OCI-LY1 (cell line): ENCODE measurements around the gene MUC5AC.

ENCODE experiments used
- H2AFZ ChIP-seq: fragments of 200-600 bp; sonication (generic), shearing (Covaris generic); 2 replicates; pipeline ENCODE4 v1.6.0; 2014; ENCODE audit warnings: antibody characterized with exemption, mild to moderate bottlenecking, low read length
- H3F3A ChIP-seq: fragments of 200-600 bp; sonication (generic), shearing (Covaris generic); 2 replicates; pipeline ENCODE4 v1.6.0; 2014; ENCODE audit warnings: mild to moderate bottlenecking, antibody characterized with exemption, low read length, moderate library complexity; ENCODE audit not compliant: insufficient read depth
- H3K27ac ChIP-seq: fragments of 200-600 bp; sonication (generic); 2 replicates; pipeline ENCODE4 v1.5.1; 2014; ENCODE audit warnings: low read length, mixed run types, mild to moderate bottlenecking, low read depth; ENCODE audit not compliant: poor library complexity, severe bottlenecking
- H3K27me3 ChIP-seq: fragments of 200-600 bp; sonication (generic); 2 replicates; pipeline ENCODE4 v1.6.0; 2014; ENCODE audit warnings: antibody characterized with exemption, mild to moderate bottlenecking, low read length, moderate library complexity; ENCODE audit not compliant: insufficient read depth
- H3K36me3 ChIP-seq: fragments of 200-600 bp; sonication (generic); 2 replicates; pipeline ENCODE4 v1.6.1; 2014; ENCODE audit warnings: mild to moderate bottlenecking, antibody characterized with exemption, low read length, moderate library complexity, mixed read lengths; ENCODE audit not compliant: insufficient read depth
- H3K4me1 ChIP-seq: fragments of 200-600 bp; sonication (generic); 2 replicates; pipeline ENCODE4 v1.5.1; 2014; ENCODE audit warnings: mild to moderate bottlenecking, low read length, moderate library complexity; ENCODE audit not compliant: insufficient read depth, severe bottlenecking
- H3K4me2 ChIP-seq: fragments of 200-600 bp; sonication (generic), shearing (Covaris generic); 2 replicates; pipeline ENCODE4 v1.6.1; 2014; ENCODE audit warnings: low read length
- H3K4me3 ChIP-seq: fragments of 200-600 bp; sonication (generic); 2 replicates; pipeline ENCODE4 v1.5.1; 2014; ENCODE audit warnings: low read length, low read depth, mild to moderate bottlenecking, mixed read lengths; ENCODE audit not compliant: poor library complexity, severe bottlenecking
- H3K79me2 ChIP-seq: fragments of 200-600 bp; shearing (Covaris generic); 2 replicates; pipeline ENCODE4 v1.6.1; 2016; ENCODE audit warnings: mixed run types, low read length, mixed read lengths; ENCODE audit not compliant: insufficient read depth
- H3K9ac ChIP-seq: fragments of 200-600 bp; sonication (generic), shearing (Covaris generic); 2 replicates; pipeline ENCODE4 v1.6.1; 2014; ENCODE audit warnings: mild to moderate bottlenecking, low read length, mixed read lengths
- H3K9me2 ChIP-seq: fragments of 200-600 bp; sonication (generic), shearing (Covaris generic); 2 replicates; pipeline ENCODE4 v1.6.1; 2014; ENCODE audit warnings: low read depth, mild to moderate bottlenecking, low read length, mixed read lengths
- H3K9me3 ChIP-seq: fragments of 200-600 bp; shearing (Covaris generic); 2 replicates; pipeline ENCODE4 v1.6.1; 2014; ENCODE audit warnings: low read length, mixed read lengths
- H4K20me1 ChIP-seq: fragments of 200-600 bp; sonication (generic), shearing (Covaris generic); 2 replicates; pipeline ENCODE4 v1.6.0; 2016; ENCODE audit warnings: mild to moderate bottlenecking, low read length; ENCODE audit not compliant: insufficient read depth
- EZH2 ChIP-seq: fragments of 200-600 bp; sonication (generic), shearing (Covaris generic); IDR thresholded peaks from 2 replicates; pipeline ENCODE4 v1.8.0; 2017; ENCODE audit warnings: borderline replicate concordance, mixed run types, mild to moderate bottlenecking, antibody characterized with exemption, low read length, moderate library complexity, mixed read lengths
- TF ChIP-seq, protein P1 (sequence below): fragments of 200-600 bp; sonication (generic), shearing (Covaris generic); IDR thresholded peaks from 2 replicates; pipeline ENCODE4 v1.5.1; 2017; ENCODE audit warnings: mild to moderate bottlenecking, antibody characterized with exemption, low read length, moderate library complexity, mixed read lengths

The MUC5AC gene

GRCh38 chr11:1168256-1168655 is 10.5 kb downstream of the MUC5AC start:
- TF ChIP-seq EZH2, result no peak
- TF ChIP-seq, protein P1, sequence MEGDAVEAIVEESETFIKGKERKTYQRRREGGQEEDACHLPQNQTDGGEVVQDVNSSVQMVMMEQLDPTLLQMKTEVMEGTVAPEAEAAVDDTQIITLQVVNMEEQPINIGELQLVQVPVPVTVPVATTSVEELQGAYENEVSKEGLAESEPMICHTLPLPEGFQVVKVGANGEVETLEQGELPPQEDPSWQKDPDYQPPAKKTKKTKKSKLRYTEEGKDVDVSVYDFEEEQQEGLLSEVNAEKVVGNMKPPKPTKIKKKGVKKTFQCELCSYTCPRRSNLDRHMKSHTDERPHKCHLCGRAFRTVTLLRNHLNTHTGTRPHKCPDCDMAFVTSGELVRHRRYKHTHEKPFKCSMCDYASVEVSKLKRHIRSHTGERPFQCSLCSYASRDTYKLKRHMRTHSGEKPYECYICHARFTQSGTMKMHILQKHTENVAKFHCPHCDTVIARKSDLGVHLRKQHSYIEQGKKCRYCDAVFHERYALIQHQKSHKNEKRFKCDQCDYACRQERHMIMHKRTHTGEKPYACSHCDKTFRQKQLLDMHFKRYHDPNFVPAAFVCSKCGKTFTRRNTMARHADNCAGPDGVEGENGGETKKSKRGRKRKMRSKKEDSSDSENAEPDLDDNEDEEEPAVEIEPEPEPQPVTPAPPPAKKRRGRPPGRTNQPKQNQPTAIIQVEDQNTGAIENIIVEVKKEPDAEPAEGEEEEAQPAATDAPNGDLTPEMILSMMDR, result no peak
- Histone ChIP-seq H3K9me3 (no peaks in the 10 kb centered on the region), H3K27ac (no peak overlapping the region), H4K20me1 (no peaks in the 10 kb centered on the region), H3K4me2 (no peak overlapping the region), H3K27me3 (no peaks in the 10 kb centered on the region), H3K9ac (no peak overlapping the region), H3K4me3 (no peak overlapping the region), H3K9me2 (no peaks in the 10 kb centered on the region), H3K79me2 (no peaks in the 10 kb centered on the region), H3K36me3 (no peaks in the 10 kb centered on the region), H3K4me1 (no peaks in the 10 kb centered on the region), H2AFZ (no peak overlapping the region), H3F3A (no peaks in the 10 kb centered on the region)

GRCh38 chr11:1168721-1169161 is 11.0 kb downstream of the MUC5AC start:
- Histone ChIP-seq H3K79me2 (no peaks in the 10 kb centered on the region), H3F3A (no peaks in the 10 kb centered on the region), H3K27me3 (no peaks in the 10 kb centered on the region), H3K27ac (no peak overlapping the region), H3K4me3 (no peak overlapping the region), H3K9ac (no peak overlapping the region), H3K4me2 (no peak overlapping the region), H3K4me1 (no peaks in the 10 kb centered on the region), H3K36me3 (no peaks in the 10 kb centered on the region), H3K9me2 (no peaks in the 10 kb centered on the region), H2AFZ (no peak overlapping the region), H4K20me1 (no peaks in the 10 kb centered on the region), H3K9me3 (no peaks in the 10 kb centered on the region)
- no peak for TF ChIP-seq EZH2
- TF ChIP-seq, protein P1, result no peak

DNA sequence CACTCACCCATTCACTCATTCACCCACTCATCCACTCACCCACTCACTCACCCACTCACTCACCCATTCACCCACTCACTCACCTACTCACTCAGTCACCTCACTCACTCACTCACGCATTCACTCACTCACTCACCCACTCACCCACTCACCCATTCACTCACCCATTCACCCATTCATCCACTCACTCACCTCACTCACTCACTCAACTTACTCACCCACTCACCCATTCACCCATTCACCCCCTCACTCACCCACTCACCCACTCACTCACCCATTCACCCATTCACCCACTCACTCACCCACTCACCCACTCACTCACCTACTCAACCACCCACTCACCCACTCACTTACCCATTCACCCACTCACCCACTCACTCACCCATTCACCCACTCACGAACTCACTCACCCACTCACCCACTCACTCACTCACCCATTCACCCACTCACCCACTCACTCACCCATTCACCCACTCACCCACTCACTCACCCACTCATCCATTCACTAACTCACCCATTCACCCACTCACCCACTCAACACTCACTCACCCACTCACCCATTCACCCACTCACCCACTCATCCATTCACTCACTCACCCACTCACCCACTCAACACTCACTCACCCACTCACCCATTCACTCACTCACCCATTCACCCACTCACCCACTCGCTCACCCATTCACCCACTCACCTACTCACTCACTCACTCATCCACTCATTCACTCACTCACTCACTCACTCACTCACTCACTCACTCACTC is 13.7 kb downstream of the MUC5AC start:
- H3K79me2 ChIP-seq, result no peaks in the 10 kb centered on the region
- no peak overlapping the region for H3K4me3 ChIP-seq
- no peaks in the 10 kb centered on the region for H3K36me3 ChIP-seq
- H3K9me2 ChIP-seq, result no peaks in the 10 kb centered on the region
- H3F3A ChIP-seq, result no peaks in the 10 kb centered on the region
- H3K27ac ChIP-seq, result no peak overlapping the region
- no peaks in the 10 kb centered on the region for H3K4me1 ChIP-seq
- no peaks in the 10 kb centered on the region for H3K9me3 ChIP-seq
- no peaks in the 10 kb centered on the region for H3K27me3 ChIP-seq
- no peak overlapping the region for H2AFZ ChIP-seq
- TF ChIP-seq EZH2, result no peak
- TF ChIP-seq, protein P1, result no peak
- no peak overlapping the region for H3K9ac ChIP-seq
- no peak overlapping the region for H3K4me2 ChIP-seq
- no peaks in the 10 kb centered on the region for H4K20me1 ChIP-seq
